Parathyroid adenoma (tissue), 2 donors: ENCODE results near the gene OR6C70.
"Not testable (repeated sequence)": the region's sequence is repeated elsewhere in the genome, so short reads cannot be mapped to it uniquely, and the experiment has no call there.

Source experiments
- H2AFZ ChIP-seq: fragments of 300-600 bp; sonication (generic); one replicate; pipeline ENCODE4 v1.7.0; 2017; ENCODE audit warnings: antibody characterized with exemption, mild to moderate bottlenecking
- H3K27ac ChIP-seq: fragments of 300-600 bp; sonication (generic); one replicate; pipeline ENCODE4 v1.7.0; 2017
- H3K27me3 ChIP-seq: fragments of 300-600 bp; sonication (generic); one replicate; pipeline ENCODE4 v1.7.0; 2017; ENCODE audit warnings: low read length; ENCODE audit not compliant: control insufficient read depth, insufficient read depth
- H3K36me3 ChIP-seq: fragments of 300-600 bp; sonication (generic); one replicate; pipeline ENCODE4 v1.7.0; 2017; ENCODE audit warnings: low read length; ENCODE audit not compliant: control insufficient read depth, insufficient read depth
- H3K4me1 ChIP-seq: fragments of 300-600 bp; sonication (generic); one replicate; pipeline ENCODE4 v1.7.0; 2017; ENCODE audit warnings: control low read depth
- H3K4me2 ChIP-seq: fragments of 300-600 bp; sonication (generic); one replicate; pipeline ENCODE4 v1.7.0; 2017; ENCODE audit warnings: low read length
- H3K4me3 ChIP-seq: fragments of 300-600 bp; sonication (generic); one replicate; pipeline ENCODE4 v1.7.0; 2017; ENCODE audit warnings: low read depth, low read length
- H3K79me2 ChIP-seq: fragments of 300-600 bp; sonication (generic); one replicate; pipeline ENCODE4 v1.7.0; 2017; ENCODE audit warnings: control low read depth
- H3K9ac ChIP-seq: fragments of 300-600 bp; sonication (generic); one replicate; pipeline ENCODE4 v1.7.0; 2017; ENCODE audit warnings: mild to moderate bottlenecking
- H3K9me3 ChIP-seq: fragments of 300-600 bp; sonication (generic); one replicate; pipeline ENCODE4 v1.7.0; 2017; ENCODE audit warnings: low read length; ENCODE audit not compliant: control insufficient read depth
- CTCF ChIP-seq: fragments of 300-600 bp; sonication (generic); IDR thresholded peaks from one replicate; pipeline ENCODE4 v1.7.0; 2017; ENCODE audit warnings: antibody characterized with exemption, mild to moderate bottlenecking
- donor health status: primary hyperparathyroidism.

The OR6C70 gene

GRCh38 chr12:55499231-55499630 is 29.3 kb upstream of the OR6C70 start:
- Histone ChIP-seq H3K27ac (no peak overlapping the region), H3K9ac (no peak overlapping the region), H3K36me3 (no peaks in the 10 kb centered on the region), H3K4me1 (no peaks in the 10 kb centered on the region), H3K4me3 (no peak overlapping the region), H3K79me2 (no peaks in the 10 kb centered on the region), H3K27me3 (no peaks in the 10 kb centered on the region), H3K9me3 (no peaks in the 10 kb centered on the region), H3K4me2 (no peak overlapping the region), H2AFZ (no peak overlapping the region)
- TF ChIP-seq CTCF: no peak

- Histone ChIP-seq H3K4me1 (no peaks in the 10 kb centered on the region), H2AFZ (no peak overlapping the region), H3K27ac (no peak overlapping the region), H3K27me3 (peaks cover 3% of the 10 kb centered on the region), H3K9me3 (no peaks in the 10 kb centered on the region), H3K4me3 (no peak overlapping the region), H3K9ac (no peak overlapping the region), H3K4me2 (no peak overlapping the region), H3K36me3 (no peaks in the 10 kb centered on the region), H3K79me2 (no peaks in the 10 kb centered on the region)
- no peak for TF ChIP-seq CTCF
Measured at GRCh38 chr12:55495490-55495889, 25.6 kb upstream of the OR6C70 start.

DNA sequence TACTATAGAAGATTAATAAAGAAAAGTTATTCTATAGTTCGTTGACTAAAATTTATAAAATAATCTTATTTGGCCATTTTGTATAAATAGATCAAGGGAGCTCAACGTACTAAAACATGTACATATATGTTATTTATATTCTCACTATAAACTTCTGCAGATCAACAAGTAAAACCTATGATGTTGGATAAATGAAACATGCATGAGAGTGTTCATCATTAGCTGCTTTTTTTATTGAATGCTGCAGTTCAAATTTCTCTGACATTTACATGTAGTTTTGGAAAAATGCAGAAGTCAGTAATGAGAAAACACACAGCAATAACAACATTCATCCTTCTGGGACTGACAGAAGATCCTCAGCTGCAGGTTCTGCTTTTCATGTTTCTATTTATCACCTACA is 22.1 kb upstream of the OR6C70 start, which contains the start of gene OR6C68:
Gene OR6C68, plus strand, starts transcription at position 301 of the 400 bp plus-strand sequence. Its CDS starts 0 bp downstream, at position 301.
- peaks cover 3% of the 10 kb centered on the region for H3K27me3 ChIP-seq
- H3K9ac ChIP-seq: no peak within 1 kb of the TSS
- no peak for TF ChIP-seq CTCF
- no peak within 1 kb of the TSS for H3K27ac ChIP-seq
- H3K79me2 ChIP-seq: no peaks in the 10 kb centered on the region
- no peak within 1 kb of the TSS for H3K4me2 ChIP-seq
- no peak within 1 kb of the TSS for H3K4me3 ChIP-seq
- H2AFZ ChIP-seq: no peak within 1 kb of the TSS
- no peaks in the 10 kb centered on the region for H3K36me3 ChIP-seq
- H3K9me3 ChIP-seq: no peaks in the 10 kb centered on the region
- no peaks in the 10 kb centered on the region for H3K4me1 ChIP-seq

DNA sequence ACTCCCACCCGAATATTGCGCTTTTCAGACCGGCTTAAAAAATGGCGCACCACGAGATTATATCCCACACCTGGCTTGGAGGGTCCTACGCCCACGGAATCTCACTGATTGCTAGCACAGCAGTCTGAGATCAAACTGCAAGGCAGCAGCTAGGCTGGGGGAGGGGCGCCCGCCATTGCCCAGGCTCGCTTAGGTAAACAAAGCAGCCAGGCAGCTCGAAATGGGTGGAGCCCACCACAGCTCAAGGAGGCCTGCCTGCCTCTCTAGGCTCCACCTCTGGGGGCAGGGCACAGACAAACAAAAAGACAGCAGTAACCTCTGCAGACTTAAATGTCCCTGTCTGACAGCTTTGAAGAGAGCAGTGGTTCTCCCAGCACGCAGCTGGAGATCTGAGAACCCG is 14.3 kb upstream of the OR6C70 start:
- H3K4me3 ChIP-seq, H2AFZ ChIP-seq, H3K9ac ChIP-seq, H3K36me3 ChIP-seq, H3K4me2 ChIP-seq, H3K4me1 ChIP-seq, H3K27ac ChIP-seq, H3K9me3 ChIP-seq, H3K79me2 ChIP-seq, H3K27me3 ChIP-seq: not testable (repeated sequence)

DNA sequence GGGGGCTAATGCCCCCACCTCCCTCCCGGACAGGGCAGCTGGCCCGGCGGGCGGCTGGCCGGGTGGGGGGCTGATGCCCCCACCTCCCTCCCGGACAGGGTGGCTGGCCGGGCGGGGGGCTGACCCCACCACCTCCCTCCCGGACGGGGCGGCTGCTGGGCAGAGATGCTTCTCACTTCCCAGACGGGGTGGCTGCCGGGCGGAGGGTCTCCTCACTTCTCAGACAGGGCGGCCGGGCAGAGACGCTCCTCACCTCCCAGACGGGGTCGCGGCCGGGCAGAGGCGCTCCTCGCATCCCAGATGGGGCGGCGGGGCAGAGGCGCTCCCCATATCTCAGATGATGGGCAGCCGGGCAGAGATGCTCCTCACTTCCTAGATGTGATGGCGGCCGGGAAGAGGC is 9.2 kb upstream of the OR6C70 start:
- not testable (repeated sequence) for H2AFZ ChIP-seq, H3K4me1 ChIP-seq, H3K79me2 ChIP-seq, H3K4me3 ChIP-seq, H3K27me3 ChIP-seq, H3K4me2 ChIP-seq, H3K9me3 ChIP-seq, H3K9ac ChIP-seq, H3K27ac ChIP-seq, H3K36me3 ChIP-seq

- Histone ChIP-seq H3K4me1 (no peaks in the 10 kb centered on the region), H3K9ac (no peak overlapping the region), H3K36me3 (no peaks in the 10 kb centered on the region), H3K9me3 (no peaks in the 10 kb centered on the region), H3K27me3 (no peaks in the 10 kb centered on the region), H3K4me2 (no peak overlapping the region), H3K79me2 (no peaks in the 10 kb centered on the region), H3K4me3 (no peak overlapping the region), H3K27ac (no peak overlapping the region), H2AFZ (no peak overlapping the region)
- no peak for TF ChIP-seq CTCF
Measured at GRCh38 chr12:55472264-55472663, 2.3 kb upstream of the OR6C70 start.
